Jurkat, Clone E6-1 (cell line): Measurements from ENCODE around the gene MPL. TPM values are rescaled to one million over a fixed set of nuclear protein-coding genes. Genes with fewer than 3 reads are reported as not detected.

Experiments used
- DNase-seq: peaks from one replicate; pipeline ENCODE4 v3.0.0-alpha.2; 2011; ENCODE audit warnings: low read depth, low spot score
- H3K4me3 ChIP-seq: 2 replicates; pipeline ENCODE4 v1.5.1; 2011; ENCODE audit warnings: mild to moderate bottlenecking, low read length, control low read depth, moderate library complexity
- polyA plus RNA-seq: library from polyadenylated mRNA; unstranded; fragments of >200 nt; gene quantifications from one replicate; pipeline ENCODE4 v1.2.1, GENCODE V29; 2012; ENCODE audit warnings: missing spikeins; ENCODE audit not compliant: insufficient read length, insufficient read depth

The MPL gene
- not detected for polyA plus RNA-seq

GRCh38 chr1:43337588-43337987 lies at the start of gene MPL:
Gene MPL, plus strand, starts transcription at chr1:43337818. Its CDS starts 31 bp downstream, at chr1:43337849.
- DNase-seq = no peak
- H3K4me3 ChIP-seq = no peak within 1 kb of the TSS

GRCh38 chr1:43288058-43288784 lies 49.4 kb upstream of the MPL start:
- no peak for DNase-seq
- no peak overlapping the region for H3K4me3 ChIP-seq

GRCh38 chr1:43288785-43289706 lies 48.6 kb upstream of the MPL start:
- H3K4me3 ChIP-seq = no peak overlapping the region
- no peak for DNase-seq

GRCh38 chr1:43292216-43292615 lies 45.4 kb upstream of the MPL start:
- H3K4me3 ChIP-seq = no peak overlapping the region
- DNase-seq = no peak

- no peak overlapping the region for H3K4me3 ChIP-seq
- no peak for DNase-seq
These were observed 44.9 kb upstream of the MPL start for GRCh38 chr1:43292679-43293078.

GRCh38 chr1:43293176-43293575 lies 44.4 kb upstream of the MPL start:
- DNase-seq = no peak
- no peak overlapping the region for H3K4me3 ChIP-seq

- H3K4me3 ChIP-seq = no peak overlapping the region
These were observed 43.5 kb upstream of the MPL start for GRCh38 chr1:43293896-43294760.

GRCh38 chr1:43294761-43295160 lies 42.9 kb upstream of the MPL start:
- DNase-seq = no peak

More at GRCh38 chr1:43293896-43294760, 43.5 kb upstream of the MPL start:
- DNase-seq = no peak

GRCh38 chr1:43296207-43296606 lies 41.4 kb upstream of the MPL start:
- no peak overlapping the region for H3K4me3 ChIP-seq
- DNase-seq = no peak

More at GRCh38 chr1:43294761-43295160, 42.9 kb upstream of the MPL start:
- no peak overlapping the region for H3K4me3 ChIP-seq

- no peak overlapping the region for H3K4me3 ChIP-seq
- DNase-seq = no peak
These were observed 39.6 kb upstream of the MPL start for GRCh38 chr1:43298055-43298454.

- no peak for DNase-seq
- H3K4me3 ChIP-seq = no peak overlapping the region
These were observed 38.5 kb upstream of the MPL start for GRCh38 chr1:43299101-43299500.

GRCh38 chr1:43300378-43301094 lies 37.1 kb upstream of the MPL start, which contains the start of gene TIE1:
Gene TIE1, plus strand, starts transcription at chr1:43300982. Its CDS starts 90 bp downstream, at chr1:43301072.
- DNase-seq = no peak
- H3K4me3 ChIP-seq = no peak within 1 kb of the TSS

- H3K4me3 ChIP-seq = no peak overlapping the region
- no peak for DNase-seq
These were observed 35.4 kb upstream of the MPL start for GRCh38 chr1:43302201-43302600.

- no peak for DNase-seq
- no peak overlapping the region for H3K4me3 ChIP-seq
These were observed 34.7 kb upstream of the MPL start for GRCh38 chr1:43302721-43303470.

- no peak overlapping the region for H3K4me3 ChIP-seq
- DNase-seq = no peak
These were observed 33.9 kb upstream of the MPL start for GRCh38 chr1:43303471-43304313.

- no peak for DNase-seq
- H3K4me3 ChIP-seq = no peak overlapping the region
These were observed 33.3 kb upstream of the MPL start for GRCh38 chr1:43304314-43304681.

- DNase-seq = no peak
- no peak overlapping the region for H3K4me3 ChIP-seq
These were observed 32.8 kb upstream of the MPL start for GRCh38 chr1:43304771-43305300.
